IMR-90 (cell line): ENCODE results near the gene ELFN1.

Experiments used
- CTCF ChIP-seq: conservative IDR thresholded peaks from 2 replicates; pipeline ENCODE4 v1.5.1; 2012; ENCODE audit warnings: mild to moderate bottlenecking, low read depth, low read length, improper control_type of control experiment
- MXI1 ChIP-seq: IDR thresholded peaks from 2 replicates; pipeline ENCODE4 v1.6.1; 2012; ENCODE audit warnings: low read depth, mild to moderate bottlenecking, low read length, moderate library complexity, borderline replicate concordance

GRCh38 chr7:1741246-1741645 lies 71.2 kb downstream of the ELFN1 start:
- TF ChIP-seq CTCF, result no peak
- TF ChIP-seq MXI1, result no peak
